HG03342 (cell line): ENCODE results near the gene TPK1.
A peak's percentile ranks its signal among the peaks of the same experiment; 100 is the strongest.
"Not testable (repeated sequence)": the region's sequence is repeated elsewhere in the genome, so short reads cannot be mapped to it uniquely, and the experiment has no call there.

Experiments used
- ATAC-seq: cut with Tn5 transposase; IDR thresholded peaks from one replicate; pipeline ENCODE4 v1.9.1; 2021; ENCODE audit warnings: mild to moderate bottlenecking, moderate library complexity; ENCODE audit not compliant: unreplicated experiment

TPK1 gene

GRCh38 chr7:144487901-144488300 is 348.0 kb downstream of the TPK1 start:
- ATAC-seq = no peak

DNA sequence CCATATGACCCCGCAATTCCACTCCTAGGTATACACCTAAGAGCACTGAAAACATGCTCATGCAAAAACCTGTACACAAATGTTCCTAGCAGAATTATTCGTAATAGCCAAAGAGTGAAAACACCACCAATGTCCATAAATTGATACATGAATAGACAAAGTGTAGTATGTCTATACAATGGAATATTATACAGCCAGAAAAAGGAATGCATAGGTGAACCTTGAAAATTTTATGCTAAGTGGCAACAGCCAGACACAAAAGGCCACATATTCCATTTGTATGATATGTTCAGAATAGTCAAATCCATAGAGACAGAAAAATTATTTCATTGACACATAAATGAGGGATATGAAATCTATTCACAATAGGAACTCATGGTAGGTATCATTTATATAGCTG is 351.4 kb downstream of the TPK1 start:
- no peak for ATAC-seq

DNA sequence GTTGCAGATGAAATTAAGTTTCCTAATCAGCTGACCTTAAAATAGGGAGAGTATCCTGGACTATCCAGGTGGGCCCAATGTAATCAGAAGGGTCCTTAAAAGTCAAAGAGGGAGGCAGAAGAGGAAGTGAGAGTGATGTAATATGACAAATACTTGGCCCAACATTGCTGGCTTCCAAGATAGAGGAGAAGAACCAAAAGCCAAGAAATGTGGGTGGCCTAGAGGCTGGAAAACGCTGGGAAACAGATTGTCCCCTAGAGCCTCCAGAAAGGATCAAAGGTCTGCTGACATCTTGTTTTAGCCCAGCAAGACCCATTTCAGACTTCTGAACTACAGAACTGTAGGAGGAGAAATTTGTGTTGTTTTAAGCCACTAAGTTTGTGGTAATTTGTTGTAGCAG is 352.7 kb downstream of the TPK1 start:
- ATAC-seq = no peak

- ATAC-seq = no peak
Observed at GRCh38 chr7:144481833-144482232, 354.0 kb downstream of the TPK1 start.

GRCh38 chr7:144477348-144477747 is 358.5 kb downstream of the TPK1 start:
- ATAC-seq = no peak

GRCh38 chr7:144474800-144475615 is 360.8 kb downstream of the TPK1 start:
- ATAC-seq = no peak

- no peak for ATAC-seq
Observed at GRCh38 chr7:144474363-144474762, 361.5 kb downstream of the TPK1 start.

GRCh38 chr7:144473908-144474307 is 361.9 kb downstream of the TPK1 start:
- peak; percentile 48 for ATAC-seq

- ATAC-seq = no peak
Observed at GRCh38 chr7:144470078-144470477, 365.8 kb downstream of the TPK1 start.

DNA sequence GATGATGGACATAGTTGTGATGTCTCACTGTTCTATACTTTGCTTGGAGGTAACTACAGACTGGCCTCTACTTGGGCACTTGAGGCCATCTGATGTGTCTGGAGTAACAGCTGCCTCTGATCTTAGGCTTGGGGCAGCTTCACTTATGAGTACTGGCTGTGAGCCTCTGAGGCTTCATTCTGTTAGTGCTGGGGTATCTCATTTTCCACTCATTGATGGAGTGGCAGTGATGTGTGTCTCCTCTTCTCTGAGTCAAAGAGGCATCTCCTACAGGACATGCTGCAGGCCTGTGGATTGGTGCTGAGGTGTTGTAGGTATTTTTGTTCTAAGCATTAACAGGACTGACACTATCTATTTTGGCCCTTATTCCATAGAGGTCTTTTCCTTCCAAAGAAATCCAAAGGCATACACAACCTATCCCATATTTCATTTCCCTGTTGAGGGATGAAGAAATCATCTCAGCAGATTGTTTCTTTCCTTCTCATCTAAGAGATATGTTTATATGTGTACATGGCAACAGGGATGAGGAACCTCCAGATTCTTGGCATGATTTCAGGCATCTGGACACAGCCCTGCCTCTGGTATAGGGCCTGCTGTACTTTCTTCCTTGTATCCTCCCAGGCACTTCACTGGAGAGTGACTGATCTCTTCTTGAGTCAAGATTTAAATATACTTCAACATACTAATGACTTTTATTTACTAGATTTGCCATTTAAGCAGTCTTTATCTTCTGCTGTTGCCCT is 366.7 kb downstream of the TPK1 start:
- ATAC-seq = no peak

DNA sequence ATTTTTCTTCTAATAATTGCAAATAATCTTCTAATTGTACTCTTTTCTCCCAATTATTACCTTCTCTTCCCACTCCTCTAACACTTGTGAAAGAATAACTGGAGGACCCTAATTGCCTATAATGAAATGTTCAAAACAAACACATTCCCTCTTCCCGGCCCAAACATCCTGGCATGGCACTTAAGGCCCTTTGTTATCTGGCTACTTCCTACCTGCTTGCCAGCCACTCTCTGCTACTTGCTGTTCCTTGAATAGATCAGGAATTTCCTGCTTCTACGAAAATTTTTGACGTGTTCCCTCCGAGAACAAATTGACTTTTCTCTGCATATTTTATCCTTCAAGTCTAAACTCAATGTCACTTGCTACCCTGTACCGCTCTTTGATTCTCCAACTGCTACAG is 376.2 kb downstream of the TPK1 start:
- ATAC-seq = no peak

DNA sequence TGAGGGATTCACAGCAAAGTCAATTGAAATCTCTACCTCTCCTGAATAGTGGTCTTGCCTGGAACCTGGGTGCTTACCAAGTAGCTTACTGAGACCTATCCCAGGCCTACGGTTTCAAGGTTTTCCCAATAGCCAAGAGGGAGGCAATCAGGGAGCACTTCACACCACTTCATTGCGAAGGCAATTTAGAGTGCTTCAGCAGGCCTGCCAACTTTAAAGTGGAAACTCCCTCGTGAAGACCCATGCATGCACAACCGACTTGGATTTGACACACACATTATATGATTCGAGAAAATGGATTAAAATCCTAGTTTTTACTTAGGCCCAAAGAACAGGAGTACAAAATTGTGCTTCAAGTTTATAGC is 380.8 kb downstream of the TPK1 start:
- ATAC-seq = no peak

DNA sequence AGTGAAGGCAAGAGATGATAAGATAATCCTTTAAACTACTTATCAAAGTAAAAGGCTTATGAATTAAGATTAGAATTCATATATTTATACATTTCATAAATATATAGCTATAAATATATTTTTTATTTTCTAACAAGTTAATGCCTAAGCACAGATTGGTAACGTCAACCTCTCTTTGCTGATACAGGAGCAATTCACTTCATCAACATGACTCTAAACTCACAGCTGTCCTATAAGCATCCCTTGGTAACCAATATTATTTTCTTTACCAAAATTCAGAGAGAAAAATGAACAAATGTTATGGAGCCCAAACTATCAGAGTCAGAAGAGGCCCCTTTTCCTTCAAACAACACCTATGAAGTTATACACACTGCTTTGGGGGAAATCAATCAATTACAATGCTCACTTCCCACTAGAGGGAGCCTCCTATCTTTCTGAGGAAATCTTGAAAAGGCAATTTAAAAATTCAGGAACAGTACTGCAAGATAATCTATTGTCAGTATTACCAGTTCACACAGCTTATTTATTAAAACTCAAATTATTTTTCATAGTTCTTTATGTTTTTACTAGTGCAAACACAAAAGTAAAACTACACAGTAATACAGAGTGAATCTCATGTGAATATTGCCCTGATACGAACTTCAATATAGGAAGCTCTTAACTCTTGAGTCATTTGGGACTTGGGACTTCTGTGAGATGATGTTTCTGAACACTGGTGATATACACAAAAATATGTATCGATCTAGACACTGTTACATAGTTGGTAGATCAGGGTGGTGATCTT is 381.4 kb downstream of the TPK1 start:
- no peak for ATAC-seq

GRCh38 chr7:144452064-144452463 is 383.8 kb downstream of the TPK1 start:
- ATAC-seq = peak; percentile 90

DNA sequence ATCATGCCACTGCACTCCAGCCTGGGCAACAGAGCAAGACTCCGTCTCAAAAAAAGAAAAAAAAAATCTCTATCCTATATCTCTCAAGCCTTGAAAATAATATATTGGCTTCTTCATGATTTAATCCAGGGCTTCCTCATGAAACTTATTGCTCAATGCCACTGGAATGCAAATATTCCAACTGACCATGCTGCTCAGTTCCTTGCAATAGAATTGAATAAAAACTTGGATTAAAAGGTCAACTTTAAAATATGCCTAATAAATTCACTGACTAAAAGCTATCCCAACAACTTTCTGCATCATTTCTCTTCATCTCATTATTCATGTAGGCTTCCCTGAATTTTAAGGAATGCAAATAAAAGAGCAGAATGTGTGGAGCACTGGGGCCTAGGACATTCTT is 390.3 kb downstream of the TPK1 start:
- ATAC-seq = no peak

- no peak for ATAC-seq
Observed at GRCh38 chr7:144439717-144440205, 396.1 kb downstream of the TPK1 start.

DNA sequence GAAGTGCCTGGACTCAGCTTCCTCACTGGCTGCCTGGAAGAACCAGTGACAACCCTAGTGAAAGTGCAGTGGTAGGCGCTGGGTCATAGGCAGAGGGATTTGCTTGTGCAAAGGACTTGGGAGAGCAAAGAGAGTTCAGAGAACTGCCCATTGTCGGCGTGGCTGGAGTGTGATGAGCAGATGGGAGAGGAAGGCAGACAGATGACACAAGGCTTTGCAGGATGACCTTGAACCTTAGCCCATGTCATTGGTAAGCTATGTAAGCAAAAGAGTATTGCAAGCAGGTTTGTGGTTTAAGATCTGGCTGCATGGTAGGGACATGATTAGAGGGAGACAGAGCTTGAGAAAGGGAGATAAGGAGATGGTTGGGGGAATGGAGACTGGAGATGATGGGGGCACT is 397.1 kb downstream of the TPK1 start:
- ATAC-seq = no peak

- peak; percentile 72 for ATAC-seq
Observed at GRCh38 chr7:144437370-144438191, 398.3 kb downstream of the TPK1 start.

- ATAC-seq = no peak
Observed at GRCh38 chr7:144436500-144436899, 399.4 kb downstream of the TPK1 start.

DNA sequence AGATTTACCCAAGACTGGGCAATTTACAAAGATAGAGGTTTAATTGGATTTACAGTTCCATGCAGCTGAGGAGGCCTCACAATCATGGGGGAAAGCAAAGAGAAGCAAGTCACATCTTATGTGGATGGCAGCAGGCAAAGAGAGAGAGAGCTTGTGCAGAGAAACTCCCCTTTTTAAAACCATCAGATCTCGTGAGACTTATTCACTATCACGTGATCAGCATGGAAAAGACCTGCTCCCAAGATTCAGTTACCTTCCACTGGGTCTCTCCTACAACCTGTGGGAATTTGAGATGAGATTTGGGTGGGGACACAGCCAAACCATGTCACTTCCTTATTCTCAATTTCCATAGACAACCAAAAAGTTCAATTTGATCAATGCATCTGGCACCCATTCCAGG is 407.4 kb downstream of the TPK1 start:
- no peak for ATAC-seq

DNA sequence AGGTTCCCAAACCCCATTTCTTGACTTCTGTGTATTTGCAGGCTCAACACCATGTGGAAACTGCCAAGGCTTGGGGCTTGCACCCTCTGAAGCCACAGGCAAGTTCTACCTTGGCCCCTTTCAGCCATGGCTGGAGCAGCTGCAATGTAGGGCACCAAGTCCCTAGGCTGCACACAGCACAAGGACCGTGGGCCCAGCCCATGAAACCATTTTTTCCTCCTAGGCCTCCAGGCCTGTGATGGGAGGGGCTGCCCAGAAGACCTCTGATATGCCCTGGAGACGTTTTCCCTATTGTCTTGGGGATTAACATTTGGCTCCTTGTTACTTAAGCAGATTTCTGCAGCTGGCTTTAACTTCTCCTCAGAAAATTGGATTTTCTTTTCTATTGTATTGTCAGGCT is 408.3 kb downstream of the TPK1 start:
- not testable (repeated sequence) for ATAC-seq
